NCI-H510A treated with DMSO at 0.1 percent for 48 hours (cell line): ENCODE data around the gene NCOA3.

ENCODE experiments used
- DNase-seq: peaks from one replicate; lab custom pipeline; 2025; lab: John Stamatoyannopoulos, UW

The NCOA3 gene

DNA sequence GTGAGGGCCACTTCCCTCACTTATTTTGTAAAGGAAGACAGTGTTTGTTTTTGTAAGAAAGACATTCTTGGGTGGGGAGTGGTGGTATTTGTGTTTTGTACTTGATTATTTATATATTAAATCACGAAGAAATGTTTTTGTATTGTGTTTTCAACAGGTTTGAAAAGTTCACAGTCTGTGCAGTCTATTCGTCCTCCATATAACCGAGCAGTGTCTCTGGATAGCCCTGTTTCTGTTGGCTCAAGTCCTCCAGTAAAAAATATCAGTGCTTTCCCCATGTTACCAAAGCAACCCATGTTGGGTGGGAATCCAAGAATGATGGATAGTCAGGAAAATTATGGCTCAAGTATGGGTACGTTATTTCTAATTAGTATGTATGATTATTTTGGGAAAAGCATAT lies 137.2 kb downstream of the NCOA3 start:
- DNase-seq: no peak

DNA sequence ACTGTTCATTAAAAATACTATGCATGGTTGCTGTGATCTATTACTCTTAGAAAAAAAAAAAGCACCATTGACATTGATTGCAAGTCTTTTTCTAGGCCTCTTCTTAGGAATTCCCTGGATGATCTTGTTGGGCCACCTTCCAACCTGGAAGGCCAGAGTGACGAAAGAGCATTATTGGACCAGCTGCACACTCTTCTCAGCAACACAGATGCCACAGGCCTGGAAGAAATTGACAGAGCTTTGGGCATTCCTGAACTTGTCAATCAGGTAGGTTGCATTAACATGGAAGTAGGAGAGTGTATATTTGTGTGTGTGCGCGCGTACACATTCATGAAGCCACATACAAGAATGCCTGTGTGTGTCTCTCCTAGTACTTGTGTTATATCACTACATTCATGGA lies 140.4 kb downstream of the NCOA3 start:
- DNase-seq: no peak

DNA sequence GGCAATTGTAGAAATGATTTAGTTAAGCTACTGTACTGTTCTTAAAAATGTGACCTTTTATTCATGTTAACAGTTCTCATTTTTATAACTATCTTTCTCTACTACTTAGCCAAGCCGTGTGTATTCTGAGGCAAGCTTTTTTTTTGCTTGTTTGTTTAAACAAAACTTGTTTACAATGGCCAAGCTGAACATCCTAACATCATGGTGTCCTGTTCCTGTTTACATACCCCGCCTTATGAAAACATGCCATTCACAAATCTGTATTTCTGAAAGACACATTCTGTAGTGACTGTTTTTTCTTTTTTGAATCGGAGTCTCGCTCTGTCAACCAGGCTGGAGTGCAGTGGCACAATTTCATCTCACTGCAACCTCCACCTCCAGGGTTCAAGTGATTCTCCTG lies 140.9 kb downstream of the NCOA3 start:
- DNase-seq: no peak

DNA sequence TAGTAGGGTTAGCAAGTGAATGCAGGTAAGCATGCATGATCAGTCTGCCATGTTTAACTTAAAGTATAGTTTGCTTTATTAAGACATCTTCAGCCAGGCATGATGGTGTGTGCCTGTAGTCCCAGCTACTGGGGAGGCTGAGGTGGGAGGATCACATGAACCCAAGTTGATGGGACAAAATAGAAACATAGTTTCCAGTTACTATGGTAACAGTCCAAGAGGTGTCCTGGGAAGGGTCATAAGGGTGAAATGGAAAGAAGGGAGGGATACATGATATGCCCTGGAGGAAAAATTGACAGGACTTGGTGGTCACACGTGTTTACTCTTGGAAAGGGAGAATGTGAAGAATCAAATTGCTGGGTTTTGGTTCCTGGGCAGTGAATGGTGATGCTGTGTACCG lies 143.9 kb downstream of the NCOA3 start:
- DNase-seq: no peak

DNA sequence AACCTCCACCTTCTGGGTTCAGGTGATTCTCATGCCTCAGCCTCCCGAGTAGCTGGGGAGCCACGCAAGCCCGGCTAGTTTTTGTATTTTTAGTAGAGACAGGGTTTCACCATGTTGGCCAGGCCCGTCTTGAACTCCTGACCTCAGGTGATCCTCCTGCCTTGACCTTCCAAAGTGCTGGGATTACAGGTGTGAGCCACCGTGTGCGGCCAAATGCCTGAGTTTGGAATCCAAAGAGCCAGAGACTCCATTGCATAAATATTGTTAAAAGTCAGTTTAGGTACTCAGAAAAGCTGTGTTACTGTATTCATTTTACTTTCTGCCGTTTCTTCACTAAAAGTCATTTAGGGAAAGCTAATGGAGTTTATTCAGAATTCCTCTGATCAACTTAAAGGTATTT lies 146.3 kb downstream of the NCOA3 start:
- no peak for DNase-seq

DNA sequence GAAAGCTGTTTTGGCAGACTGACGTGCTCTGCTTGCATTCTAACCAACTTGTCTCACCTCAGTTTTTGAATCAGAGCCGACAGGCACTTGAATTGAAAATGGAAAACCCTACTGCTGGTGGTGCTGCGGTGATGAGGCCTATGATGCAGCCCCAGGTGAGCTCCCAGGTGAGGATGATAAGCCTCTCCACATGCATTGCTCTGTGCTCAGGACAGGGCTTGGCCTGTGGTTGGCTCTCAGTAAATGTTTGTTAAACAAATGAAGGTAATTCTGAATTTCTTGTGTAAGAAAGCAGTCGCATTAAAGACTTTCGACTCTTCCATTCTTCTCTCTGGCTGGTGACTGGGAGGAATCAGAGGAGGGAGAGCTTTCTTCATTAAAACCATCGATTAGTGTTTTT lies 147.3 kb downstream of the NCOA3 start:
- no peak for DNase-seq

DNA sequence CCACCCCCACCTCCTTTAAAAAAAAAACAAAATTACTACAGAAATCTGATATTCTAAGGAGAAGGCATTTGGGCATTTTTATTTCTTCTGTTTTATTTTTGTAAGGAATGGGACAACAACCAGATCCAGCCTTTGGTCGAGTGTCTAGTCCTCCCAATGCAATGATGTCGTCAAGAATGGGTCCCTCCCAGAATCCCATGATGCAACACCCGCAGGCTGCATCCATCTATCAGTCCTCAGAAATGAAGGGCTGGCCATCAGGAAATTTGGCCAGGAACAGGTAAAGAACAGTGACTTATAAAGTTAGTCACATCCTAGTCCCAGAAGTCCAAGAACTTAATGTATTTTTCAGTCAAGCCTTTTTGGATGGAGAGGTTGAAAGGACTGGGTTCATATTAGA lies 150.6 kb downstream of the NCOA3 start:
- no peak for DNase-seq

DNA sequence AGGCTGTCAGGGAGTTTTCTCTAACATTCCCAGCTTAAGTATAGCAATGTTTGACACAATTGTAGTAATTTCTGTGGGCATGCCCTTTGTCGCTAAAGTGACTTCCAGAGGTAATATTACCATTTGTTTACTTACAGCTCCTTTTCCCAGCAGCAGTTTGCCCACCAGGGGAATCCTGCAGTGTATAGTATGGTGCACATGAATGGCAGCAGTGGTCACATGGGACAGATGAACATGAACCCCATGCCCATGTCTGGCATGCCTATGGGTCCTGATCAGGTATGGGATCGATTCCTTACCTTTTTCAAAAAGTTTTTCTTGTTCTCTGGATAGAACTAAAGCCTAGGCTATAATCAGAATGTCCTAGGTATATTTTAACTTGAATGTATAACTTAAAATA lies 151.1 kb downstream of the NCOA3 start:
- DNase-seq: no peak

DNA sequence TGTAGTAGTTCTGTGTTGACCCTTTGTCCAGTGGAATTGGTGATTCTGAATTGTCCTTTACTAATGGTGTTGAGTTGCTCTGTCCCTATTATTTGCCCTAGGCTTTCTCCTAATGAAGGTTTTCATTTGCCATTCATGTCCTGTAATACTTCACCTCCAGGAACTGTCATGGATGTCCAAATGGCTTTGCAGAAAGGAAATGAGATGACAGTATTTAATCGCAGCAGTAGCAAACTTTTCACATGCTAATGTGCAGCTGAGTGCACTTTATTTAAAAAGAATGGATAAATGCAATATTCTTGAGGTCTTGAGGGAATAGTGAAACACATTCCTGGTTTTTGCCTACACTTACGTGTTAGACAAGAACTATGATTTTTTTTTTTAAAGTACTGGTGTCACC lies 152.2 kb downstream of the NCOA3 start:
- no peak for DNase-seq

DNA sequence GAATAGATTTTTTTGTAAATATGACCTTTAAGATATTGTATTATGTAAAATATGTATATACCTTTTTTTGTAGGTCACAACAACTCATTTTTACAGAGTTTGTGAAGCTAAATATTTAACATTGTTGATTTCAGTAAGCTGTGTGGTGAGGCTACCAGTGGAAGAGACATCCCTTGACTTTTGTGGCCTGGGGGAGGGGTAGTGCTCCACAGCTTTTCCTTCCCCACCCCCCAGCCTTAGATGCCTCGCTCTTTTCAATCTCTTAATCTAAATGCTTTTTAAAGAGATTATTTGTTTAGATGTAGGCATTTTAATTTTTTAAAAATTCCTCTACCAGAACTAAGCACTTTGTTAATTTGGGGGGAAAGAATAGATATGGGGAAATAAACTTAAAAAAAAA lies 152.7 kb downstream of the NCOA3 start:
- DNase-seq: no peak

DNA sequence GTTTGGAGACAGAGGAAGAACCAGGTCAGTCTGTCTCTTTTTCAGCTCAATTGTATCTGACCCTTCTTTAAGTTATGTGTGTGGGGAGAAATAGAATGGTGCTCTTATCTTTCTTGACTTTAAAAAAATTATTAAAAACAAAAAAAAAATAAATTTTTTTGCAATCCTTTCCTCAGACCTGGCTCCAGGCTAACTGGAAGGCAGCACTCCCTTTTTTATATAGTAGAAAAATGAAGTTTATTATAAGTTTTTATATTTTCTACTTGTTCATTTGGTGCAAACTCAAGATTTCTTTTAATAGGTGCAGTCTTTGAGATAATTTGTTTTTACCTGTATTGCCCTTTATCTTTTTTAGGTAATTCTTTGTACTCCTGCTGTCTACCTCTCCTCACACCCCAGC lies 153.9 kb downstream of the NCOA3 start:
- no peak for DNase-seq

DNA sequence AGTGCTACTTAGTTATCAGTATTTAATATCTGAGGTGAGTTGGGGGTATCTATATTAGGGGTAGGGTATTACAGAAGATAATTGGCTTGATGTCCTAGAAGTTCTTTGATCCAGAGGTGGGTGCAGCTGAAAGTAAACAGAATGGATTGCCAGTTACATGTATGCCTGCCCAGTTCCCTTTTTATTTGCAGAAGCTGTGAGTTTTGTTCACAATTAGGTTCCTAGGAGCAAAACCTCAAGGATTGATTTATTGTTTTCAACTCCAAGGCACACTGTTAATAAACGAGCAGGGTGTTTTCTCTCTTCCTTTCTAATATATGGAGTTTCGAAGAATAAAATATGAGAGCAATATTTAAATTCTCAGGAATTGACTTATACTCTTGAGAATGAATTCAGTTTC lies 154.6 kb downstream of the NCOA3 start:
- no peak for DNase-seq

DNA sequence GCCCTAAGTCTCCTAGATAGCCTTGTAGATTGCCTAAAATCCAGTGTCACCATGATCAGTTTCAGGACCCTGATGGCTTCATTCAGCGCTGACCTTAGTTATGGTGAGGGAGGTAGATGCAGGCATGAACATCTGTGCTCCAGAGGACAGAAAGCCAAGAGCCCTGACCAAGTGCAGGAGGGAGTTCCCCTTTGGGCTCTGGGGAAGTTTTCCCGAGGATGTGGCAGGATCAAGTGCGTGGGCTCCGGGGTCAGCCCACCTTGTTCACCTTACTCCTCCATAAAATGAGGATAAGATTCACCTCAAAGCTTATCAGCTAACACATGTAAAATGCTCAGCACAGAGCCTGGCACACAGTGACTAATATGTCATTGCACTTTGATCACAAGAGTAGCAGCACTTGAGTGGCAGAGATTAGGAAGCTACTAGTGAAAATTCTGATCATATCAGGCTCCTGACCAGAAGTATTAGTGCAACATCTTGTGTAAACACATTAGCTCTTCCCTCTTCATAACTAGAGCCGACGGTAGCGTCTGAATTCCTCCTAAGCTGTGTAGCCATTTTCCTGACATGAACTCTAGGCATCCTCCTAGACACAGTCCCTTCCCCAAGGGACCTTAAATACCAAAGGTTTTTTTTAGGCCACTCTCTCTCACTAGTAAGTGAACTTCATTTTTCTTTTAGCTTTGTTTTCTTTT lies 158.4 kb downstream of the NCOA3 start:
- no peak for DNase-seq

DNA sequence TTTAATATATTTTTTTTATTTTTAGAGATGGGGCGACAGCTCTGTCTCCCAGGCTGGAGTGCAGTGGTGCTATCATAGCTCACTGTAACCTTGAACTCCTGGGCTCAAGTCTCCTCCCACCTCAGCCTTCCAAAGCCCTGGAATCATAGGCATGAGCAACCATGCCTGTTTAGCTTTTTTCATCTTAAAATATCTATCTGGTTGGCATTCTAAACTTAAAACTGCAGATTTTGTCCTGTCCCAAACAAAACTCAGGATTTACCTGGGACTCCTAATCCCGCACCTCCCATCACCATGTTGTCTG lies 158.9 kb downstream of the NCOA3 start:
- DNase-seq: no peak

DNA sequence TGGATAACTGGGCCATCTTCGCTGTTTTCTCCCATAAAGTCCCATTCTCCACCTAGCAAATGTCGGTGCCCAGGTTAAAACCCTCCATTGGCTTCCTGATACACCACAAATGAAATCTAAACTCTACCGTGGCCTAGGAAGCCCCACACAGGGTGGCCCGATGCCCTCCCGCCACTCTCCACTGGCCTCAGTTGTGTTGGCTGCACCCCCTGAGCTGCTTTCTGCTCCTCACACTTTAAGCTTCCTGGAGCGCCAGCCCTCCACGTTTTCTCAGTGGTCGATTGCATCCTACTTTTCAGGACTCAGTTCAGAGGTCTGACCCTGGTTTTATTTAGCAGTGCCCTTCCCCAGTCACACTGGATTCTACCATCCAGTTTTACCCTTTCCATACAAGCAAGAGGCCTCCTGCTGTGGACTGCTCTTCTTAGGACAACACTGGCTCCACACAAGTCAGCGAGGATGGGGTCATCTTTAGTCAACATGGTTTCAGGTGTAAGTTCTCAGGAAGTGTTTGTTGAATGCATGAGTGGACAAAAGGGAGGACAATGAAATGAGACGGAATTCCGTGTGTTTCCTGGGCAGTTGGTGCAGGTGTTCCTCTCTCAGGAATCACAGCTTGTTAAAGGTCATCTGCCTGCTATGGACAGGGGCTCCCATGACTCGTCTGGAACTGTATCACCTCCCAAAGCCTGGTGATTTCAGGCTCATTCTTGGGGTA lies 159.5 kb downstream of the NCOA3 start:
- DNase-seq: no peak

DNA sequence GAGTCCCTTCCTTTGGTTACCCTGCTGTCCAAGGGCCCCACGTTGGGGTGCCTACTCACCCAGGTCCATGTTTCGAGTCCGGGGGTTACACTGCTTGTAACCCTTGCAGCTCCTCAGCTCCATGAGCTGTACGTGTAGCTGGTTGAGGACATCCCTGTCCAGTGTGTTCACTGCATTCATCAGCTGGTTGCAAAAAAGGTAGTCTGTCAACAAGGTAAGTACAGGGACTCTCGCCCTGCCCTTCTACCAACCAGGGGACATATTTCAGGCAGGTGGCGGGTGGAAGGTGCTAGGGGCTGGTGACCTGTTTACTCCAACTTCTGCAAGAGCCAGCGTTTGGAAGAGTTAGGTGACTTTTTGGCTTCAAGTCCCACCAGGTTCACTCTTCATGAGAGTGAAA lies 160.0 kb downstream of the NCOA3 start:
- DNase-seq: no peak

DNA sequence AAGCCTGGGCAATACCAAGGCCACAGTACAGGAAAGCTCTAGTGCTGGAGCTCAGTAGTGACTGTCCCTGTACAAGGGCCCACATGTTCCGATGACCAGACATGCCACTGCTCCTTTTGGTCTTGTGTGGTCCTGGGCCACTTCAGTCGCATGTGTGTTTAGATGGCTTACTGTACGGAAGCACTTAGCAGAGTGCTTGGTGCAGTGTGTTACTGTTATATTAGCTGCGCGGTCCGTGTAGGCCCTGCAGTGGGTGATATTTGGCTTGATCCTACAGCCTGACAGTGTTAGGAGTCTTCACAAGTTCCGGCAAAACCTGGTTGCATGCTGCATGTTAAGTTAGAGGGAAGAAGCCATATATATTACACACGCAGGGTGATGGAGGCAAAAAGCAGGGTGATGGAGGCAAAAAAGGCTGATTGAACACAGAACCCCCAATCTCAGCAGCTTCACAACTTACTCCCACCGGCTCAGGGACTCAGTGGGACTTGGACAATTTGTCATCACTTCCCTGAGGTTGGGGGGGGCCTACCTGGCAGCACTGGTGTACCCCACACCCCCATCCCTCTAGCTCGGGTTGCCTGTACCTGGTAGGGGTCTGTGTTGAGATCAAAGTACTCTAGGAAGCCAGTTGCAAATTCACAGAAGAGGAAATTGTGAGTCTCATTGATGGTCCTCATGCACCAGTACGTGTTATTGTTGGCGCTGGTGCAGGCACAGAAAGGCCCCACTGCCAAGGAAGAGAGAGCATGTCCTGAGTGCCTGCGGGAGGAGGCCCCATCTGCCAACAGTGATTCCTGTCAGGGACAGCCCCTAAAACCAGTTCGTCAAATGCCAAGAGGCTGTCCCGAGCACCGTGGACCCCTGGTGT lies 161.0 kb downstream of the NCOA3 start:
- no peak for DNase-seq

DNA sequence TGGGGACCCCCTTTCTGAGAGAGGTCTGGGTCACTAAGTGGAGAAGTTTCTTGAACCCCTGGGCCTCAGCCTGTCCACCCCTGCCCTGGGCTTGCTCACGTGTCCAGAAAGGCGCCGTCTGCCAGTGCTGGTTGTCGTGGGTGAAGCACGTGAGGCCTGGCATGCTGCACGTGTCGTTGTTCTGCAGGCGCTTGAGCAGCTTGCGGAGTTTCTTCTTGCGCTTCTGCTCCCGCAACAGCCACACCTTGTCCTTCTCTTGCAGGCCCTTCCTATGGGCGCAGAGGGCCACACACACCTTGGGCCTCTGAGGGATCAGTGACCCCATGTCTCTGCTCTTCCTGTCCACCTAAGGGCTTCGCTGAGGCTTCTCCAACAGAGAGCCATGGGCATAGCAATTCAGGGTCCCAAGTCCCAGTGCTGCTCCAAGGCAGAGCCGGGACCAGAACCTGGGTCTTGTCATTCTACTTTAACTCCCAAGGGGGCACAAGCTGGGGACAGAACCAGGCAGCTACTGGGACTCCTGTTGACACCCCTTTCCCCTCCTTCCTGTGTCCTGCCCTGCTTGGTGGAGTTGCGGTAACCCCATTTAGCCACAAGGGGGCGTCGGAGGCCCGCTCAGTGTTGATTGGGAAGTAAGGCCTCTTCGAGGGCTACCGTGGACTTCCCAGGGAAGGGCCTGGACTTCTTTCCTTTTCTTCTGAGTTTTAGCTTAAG lies 161.8 kb downstream of the NCOA3 start:
- peak; percentile 71 for DNase-seq

DNA sequence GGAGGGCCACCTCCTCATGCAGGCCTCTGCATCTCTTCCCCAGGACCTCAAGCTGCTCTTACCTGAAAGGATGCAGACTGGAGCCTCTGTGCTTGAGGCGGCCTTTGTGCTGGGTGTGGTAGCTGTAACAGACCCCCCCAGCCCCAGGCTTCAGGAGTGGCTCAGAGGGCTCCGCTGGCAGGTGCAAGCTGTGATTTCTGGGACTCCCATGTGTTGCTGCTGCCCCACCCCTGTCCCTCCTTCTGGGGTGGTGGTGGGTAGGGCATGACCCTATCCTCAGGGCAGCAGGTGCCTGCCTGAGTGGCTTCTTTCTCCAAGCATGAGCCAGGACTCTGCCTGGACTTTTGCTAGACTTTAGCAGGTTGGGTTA lies 162.4 kb downstream of the NCOA3 start:
- DNase-seq: no peak

DNA sequence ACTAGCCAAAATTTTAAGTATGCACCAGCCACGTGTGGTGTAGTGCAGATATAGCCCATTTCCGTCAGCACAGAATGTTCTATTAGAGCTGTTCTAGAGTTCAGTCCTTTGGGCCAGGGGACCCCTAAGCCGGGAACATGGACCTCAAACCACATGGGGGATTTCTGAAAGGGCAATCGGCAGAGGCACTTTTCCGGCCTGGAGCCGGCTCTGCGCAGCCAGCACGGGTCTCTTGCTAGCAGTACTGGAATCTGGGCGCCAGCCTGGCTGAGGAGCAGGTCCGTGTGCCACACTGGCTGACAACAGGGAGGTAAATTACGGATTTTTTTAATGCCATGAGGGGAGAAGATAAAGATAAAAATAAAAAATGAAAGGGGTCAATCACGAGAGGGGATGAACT lies 163.1 kb downstream of the NCOA3 start:
- no peak for DNase-seq

DNA sequence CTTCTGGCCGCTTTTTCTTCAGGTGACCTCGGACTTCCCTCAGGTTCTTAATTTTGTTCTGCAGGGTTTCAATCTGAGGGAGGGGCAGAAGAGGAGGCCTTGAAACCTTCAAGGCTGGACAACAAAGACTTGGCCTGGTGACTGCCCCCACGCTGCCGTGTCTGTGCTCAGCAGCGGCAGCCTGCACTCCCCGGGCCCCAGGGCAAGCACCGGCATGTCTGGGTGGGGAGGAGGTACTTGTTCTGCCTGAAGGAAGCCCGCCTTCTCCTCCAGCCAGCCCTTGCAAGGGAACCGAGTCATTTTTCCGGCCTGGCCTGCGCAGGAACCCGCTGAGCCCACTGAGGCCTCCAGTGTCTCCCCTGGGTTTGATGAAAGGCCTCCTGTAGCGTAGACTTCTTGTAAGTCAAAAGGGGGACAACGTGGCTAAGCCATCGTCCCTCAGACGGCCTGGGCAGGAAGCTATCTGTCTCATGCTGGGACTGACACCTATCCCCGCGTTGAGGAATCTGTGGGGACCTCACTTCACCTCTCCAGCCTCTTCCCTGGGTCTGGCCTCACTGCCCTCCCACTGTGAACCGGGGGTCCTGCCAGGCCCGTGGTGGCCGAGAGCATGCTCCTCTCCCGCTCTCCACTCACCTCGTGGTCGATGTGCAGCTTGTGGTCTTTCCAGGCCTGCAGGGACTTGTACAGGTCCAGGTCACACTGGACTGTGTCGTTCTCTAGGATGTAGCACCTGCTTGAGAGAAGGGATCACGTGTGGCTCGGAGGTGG lies 163.7 kb downstream of the NCOA3 start:
- no peak for DNase-seq

DNA sequence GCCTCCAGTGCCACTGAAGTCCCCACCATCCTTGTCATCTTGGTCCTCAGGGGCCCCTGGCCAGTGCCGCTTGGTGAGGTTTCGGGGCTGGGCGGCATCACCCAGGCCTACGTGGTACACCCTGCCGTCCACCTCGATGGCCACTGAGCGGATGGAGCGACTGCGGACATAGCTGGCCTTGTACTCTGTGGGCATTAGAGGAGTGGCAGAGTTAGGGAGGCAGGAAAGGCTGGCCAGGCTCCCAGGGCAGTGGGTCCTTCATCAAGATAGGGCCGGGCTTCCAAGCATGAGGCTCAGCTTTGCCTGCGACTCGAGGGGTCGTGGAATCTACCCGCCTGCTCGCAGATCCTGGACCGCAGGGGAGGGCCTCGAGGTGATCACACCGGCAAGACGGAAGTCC lies 164.6 kb downstream of the NCOA3 start:
- DNase-seq: no peak
